MCF 10A (cell line): Measurements from ENCODE around the gene PDC. TPM values are rescaled to one million over a fixed set of nuclear protein-coding genes. Genes with fewer than 3 reads are reported as not detected.

Experiments used
- BruUV-seq: library from RNA; stranded (reverse); fragments of 400-500 nt; replicated peaks from 2 replicates; lab custom pipeline; 2021; lab: Mats Ljungman, UMichigan
- CTCF ChIA-PET: fragments of 300-600 bp; sonication (Branson Sonifier 250); formaldehyde crosslinking; extraction: SDS; loops from one replicate; lab custom pipeline; 2021; ENCODE audit warnings: antibody characterized with exemption, inconsistent platforms; lab: Yijun Ruan, JAX
- POLR2A ChIA-PET: fragments of 300-600, 350-650 bp; sonication (Branson Sonifier 250); formaldehyde crosslinking; extraction: SDS; loops from one replicate; lab custom pipeline; 2020; ENCODE audit warnings: antibody characterized with exemption, inconsistent platforms; lab: Yijun Ruan, JAX
- DNase-seq: peaks from one replicate; pipeline ENCODE4 v3.0.0-alpha.2; 2018; ENCODE audit not compliant: unreplicated experiment
- H3K27ac Mint-ChIP-seq: one replicate; pipeline ENCODE4 v1.8.0; 2022; ENCODE audit warnings: mild to moderate bottlenecking, low read depth, mixed read lengths; ENCODE audit not compliant: unreplicated experiment
- H3K27me3 Mint-ChIP-seq: one replicate; pipeline ENCODE4 v1.8.0; 2022; ENCODE audit warnings: mixed read lengths; ENCODE audit not compliant: insufficient read depth, unreplicated experiment
- H3K36me3 Mint-ChIP-seq: one replicate; pipeline ENCODE4 v1.8.0; 2022; ENCODE audit warnings: mild to moderate bottlenecking, moderate library complexity, mixed read lengths; ENCODE audit not compliant: insufficient read depth, unreplicated experiment
- H3K4me1 Mint-ChIP-seq: one replicate; pipeline ENCODE4 v1.8.0; 2022; ENCODE audit warnings: mixed read lengths; ENCODE audit not compliant: insufficient read depth, unreplicated experiment
- H3K4me3 Mint-ChIP-seq: one replicate; pipeline ENCODE4 v1.8.0; 2022; ENCODE audit warnings: mild to moderate bottlenecking, moderate library complexity, mixed read lengths; ENCODE audit not compliant: unreplicated experiment
- H3K9me3 Mint-ChIP-seq: one replicate; pipeline ENCODE4 v1.8.0; 2022; ENCODE audit warnings: mixed read lengths; ENCODE audit not compliant: unreplicated experiment
- CTCF ChIP-seq: fragments of 200-600 bp; IDR thresholded peaks from one replicate; pipeline ENCODE4 v1.8.0; 2022; ENCODE audit warnings: antibody characterized with exemption, mild to moderate bottlenecking; ENCODE audit not compliant: unreplicated experiment
- intact Hi-C: fragments of 100-400 bp; cut with micrococcal nuclease; formaldehyde crosslinking; loops from 2 replicates; pipeline ENCODE4 v1.14.1; 2022
- total RNA-seq: library from RNA; stranded (reverse); gene quantifications from 2 replicates; pipeline ENCODE4 v1.2.3, GENCODE V29; 2022

PDC gene
- total RNA-seq, 1 experiment from 2014 or later, result not detected

- H3K36me3 Mint-ChIP-seq, result no peaks in the 10 kb centered on the region
- no peak for TF ChIP-seq CTCF
- POLR2A ChIA-PET, result no interaction called here
- H3K4me1 Mint-ChIP-seq, result peaks cover 36% of the 10 kb centered on the region
- no peaks in the 10 kb centered on the region for H3K27me3 Mint-ChIP-seq
- DNase-seq, result no peak
- CTCF ChIA-PET, result interaction anchor here (0.6 to 1.8 kb wide), 4 partner anchors 12 to 226 kb away, joined by 3 to 8 read pairs (median 5); partner anchors contain the start of gene PTGS2
- H3K4me3 Mint-ChIP-seq, result no peak overlapping the region
- H3K27ac Mint-ChIP-seq, result no peak overlapping the region
- BruUV-seq, result no TSS peak
- no peaks in the 10 kb centered on the region for H3K9me3 Mint-ChIP-seq
- intact Hi-C loops, result no loop called here
These were observed 35.4 kb upstream of the PDC start for GRCh38 chr1:186496171-186496851.

- POLR2A ChIA-PET, result no interaction called here
- intact Hi-C loops, result no loop called here
- no peaks in the 10 kb centered on the region for H3K9me3 Mint-ChIP-seq
- no peak for TF ChIP-seq CTCF
- no peak for DNase-seq
- CTCF ChIA-PET, result interaction anchor here (0.6 to 1.2 kb wide), 3 partner anchors 12 to 466 kb away, joined by 3 to 5 read pairs (median 3); no protein-coding TSS in a partner anchor
- no TSS peak for BruUV-seq
- H3K4me1 Mint-ChIP-seq, result peaks cover 34% of the 10 kb centered on the region
- no peaks in the 10 kb centered on the region for H3K27me3 Mint-ChIP-seq
- peak overlapping the region; percentile 13 for H3K27ac Mint-ChIP-seq
- no peaks in the 10 kb centered on the region for H3K36me3 Mint-ChIP-seq
- no peak overlapping the region for H3K4me3 Mint-ChIP-seq
These were observed 33.9 kb upstream of the PDC start for GRCh38 chr1:186494832-186495271.

GRCh38 chr1:186492531-186493291 is 31.8 kb upstream of the PDC start:
- TF ChIP-seq CTCF, result no peak
- no peak for DNase-seq
- ChIA-PET CTCF (interaction anchor here (0.5 to 1.1 kb wide), 4 partner anchors 10 to 188 kb away, joined by 3 to 4 read pairs (median 3); no protein-coding TSS in a partner anchor), POLR2A (interaction anchor here (1.3 kb wide), 1 partner anchor 8 kb away, joined by 4 read pairs; no protein-coding TSS in a partner anchor)
- no peaks in the 10 kb centered on the region for H3K9me3 Mint-ChIP-seq
- H3K4me3 Mint-ChIP-seq, result peak overlapping the region; percentile 2
- no peak overlapping the region for H3K27ac Mint-ChIP-seq
- H3K4me1 Mint-ChIP-seq, result peaks cover 27% of the 10 kb centered on the region
- no peaks in the 10 kb centered on the region for H3K27me3 Mint-ChIP-seq
- intact Hi-C loops, result no loop called here
- no peaks in the 10 kb centered on the region for H3K36me3 Mint-ChIP-seq
- BruUV-seq, result no TSS peak

GRCh38 chr1:186491336-186491735 is 30.4 kb upstream of the PDC start:
- no peak for DNase-seq
- CTCF ChIA-PET, result no interaction called here
- POLR2A ChIA-PET, result no interaction called here
- intact Hi-C loops, result no loop called here
- no peak overlapping the region for H3K4me3 Mint-ChIP-seq
- H3K27ac Mint-ChIP-seq, result no peak overlapping the region
- no peak for TF ChIP-seq CTCF
- H3K9me3 Mint-ChIP-seq, result no peaks in the 10 kb centered on the region
- no TSS peak for BruUV-seq
- H3K27me3 Mint-ChIP-seq, result no peaks in the 10 kb centered on the region
- peaks cover 31% of the 10 kb centered on the region for H3K4me1 Mint-ChIP-seq
- H3K36me3 Mint-ChIP-seq, result no peaks in the 10 kb centered on the region
